ENCODE measurements around the gene C17orf107. TPM values are rescaled to one million over a fixed set of nuclear protein-coding genes. Genes with fewer than 3 reads are reported as not detected.

The C17orf107 gene
- total and polyA plus RNA-seq, 9 of the 15 experiments (the other 6 are each of a cell fraction or from before 2014, with no cell fraction given): 0.05 to 0.29 (median 0.07) TPM; not detected in 4

DNA sequence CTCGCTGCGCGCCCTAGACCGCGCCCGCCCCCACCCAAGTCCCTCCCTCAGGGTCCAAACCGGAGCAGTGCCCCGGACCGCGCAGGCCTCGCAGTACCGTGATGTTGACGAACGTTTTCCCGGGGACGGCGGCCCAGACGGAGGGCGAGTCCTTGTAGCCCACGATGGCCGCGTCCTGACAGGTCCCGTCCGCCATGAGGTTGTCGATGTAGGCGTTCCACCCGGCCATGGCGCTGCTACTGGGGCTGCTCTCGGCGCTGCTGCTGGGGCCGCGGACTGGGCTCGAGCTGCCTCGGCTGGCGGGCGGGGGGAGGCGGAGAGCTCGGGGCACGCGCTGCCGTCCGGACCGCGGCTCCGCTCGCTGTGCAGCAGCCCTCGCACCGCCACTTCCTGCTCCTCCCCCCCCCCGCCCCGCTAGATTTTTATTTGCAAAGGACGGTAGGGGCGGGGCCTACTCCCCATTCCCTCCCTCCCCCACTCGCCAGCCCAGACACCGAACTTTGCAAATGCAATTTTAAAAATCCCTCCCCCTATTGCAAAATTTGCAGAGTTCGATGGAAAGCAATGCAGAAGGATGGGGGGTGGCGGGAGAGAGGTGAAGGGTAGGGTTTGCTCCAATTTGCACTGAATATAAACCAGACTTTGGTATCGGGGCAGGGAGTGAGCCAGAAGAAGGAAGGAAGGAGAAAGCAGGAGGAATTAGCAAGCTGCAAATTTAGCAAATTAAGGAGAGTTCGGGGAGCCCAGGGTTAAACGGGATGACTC lies 49.0 kb downstream of the C17orf107 start, which contains the start of gene PFN1 (continued):
- TF ChIP-seq, protein P1, sequence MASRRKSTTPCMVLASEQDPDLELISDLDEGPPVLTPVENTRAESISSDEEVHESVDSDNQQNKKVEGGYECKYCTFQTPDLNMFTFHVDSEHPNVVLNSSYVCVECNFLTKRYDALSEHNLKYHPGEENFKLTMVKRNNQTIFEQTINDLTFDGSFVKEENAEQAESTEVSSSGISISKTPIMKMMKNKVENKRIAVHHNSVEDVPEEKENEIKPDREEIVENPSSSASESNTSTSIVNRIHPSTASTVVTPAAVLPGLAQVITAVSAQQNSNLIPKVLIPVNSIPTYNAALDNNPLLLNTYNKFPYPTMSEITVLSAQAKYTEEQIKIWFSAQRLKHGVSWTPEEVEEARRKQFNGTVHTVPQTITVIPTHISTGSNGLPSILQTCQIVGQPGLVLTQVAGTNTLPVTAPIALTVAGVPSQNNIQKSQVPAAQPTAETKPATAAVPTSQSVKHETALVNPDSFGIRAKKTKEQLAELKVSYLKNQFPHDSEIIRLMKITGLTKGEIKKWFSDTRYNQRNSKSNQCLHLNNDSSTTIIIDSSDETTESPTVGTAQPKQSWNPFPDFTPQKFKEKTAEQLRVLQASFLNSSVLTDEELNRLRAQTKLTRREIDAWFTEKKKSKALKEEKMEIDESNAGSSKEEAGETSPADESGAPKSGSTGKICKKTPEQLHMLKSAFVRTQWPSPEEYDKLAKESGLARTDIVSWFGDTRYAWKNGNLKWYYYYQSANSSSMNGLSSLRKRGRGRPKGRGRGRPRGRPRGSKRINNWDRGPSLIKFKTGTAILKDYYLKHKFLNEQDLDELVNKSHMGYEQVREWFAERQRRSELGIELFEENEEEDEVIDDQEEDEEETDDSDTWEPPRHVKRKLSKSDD (conservative IDR thresholded peaks at IDR 0.05; ENCODE audit: low read length): no peak
- TF ChIP-seq HMGN3 (IDR thresholded peaks at IDR 0.05; ENCODE audit: borderline replicate concordance, extremely low read depth, insufficient read length, low read depth, low read length) (peak; percentile 25), KDM5B (IDR thresholded peaks at IDR 0.05; ENCODE audit: insufficient replicate concordance, low read depth, low read length) (no peak), SMAD3 (CRISPR knock-in tag; conservative IDR thresholded peaks at IDR 0.05) (no peak), BCOR (IDR thresholded peaks at IDR 0.05) (peak; percentile 16; the same call in 1 of the 2 replicates), HNRNPK (IDR thresholded peaks at IDR 0.05; ENCODE audit: low read depth, low read length, poor library complexity, severe bottlenecking) (peak; percentile 53), CEBPB (tag; IDR thresholded peaks at IDR 0.05) (peak; percentile 94), TAF1 (IDR thresholded peaks at IDR 0.05; ENCODE audit: control insufficient read depth, extremely low read depth, insufficient read depth, low read length, severe bottlenecking) (peak; percentile 84), GTF2E2 (tag; IDR thresholded peaks at IDR 0.05) (peak; percentile 85; the same call in 1 of the 2 replicates), RB1 (IDR thresholded peaks at IDR 0.05; ENCODE audit: low read depth) (peak; percentile 34; the same call in 1 of the 2 replicates), ZNF408 (CRISPR knock-in tag; IDR thresholded peaks at IDR 0.05; ENCODE audit: low read depth) (no peak), YY1 (IDR thresholded peaks at IDR 0.05; ENCODE audit: borderline replicate concordance in 1 of 3, control insufficient read depth in 1 of 3, extremely low read depth in 1 of 3, insufficient read depth in 3 of 3, insufficient read length in 1 of 3, insufficient replicate concordance in 2 of 3, low read depth in 1 of 3, low read length in 2 of 3) (peak in 1 of 3 experiments; percentile 55)
- TF ChIP-seq, protein P2, sequence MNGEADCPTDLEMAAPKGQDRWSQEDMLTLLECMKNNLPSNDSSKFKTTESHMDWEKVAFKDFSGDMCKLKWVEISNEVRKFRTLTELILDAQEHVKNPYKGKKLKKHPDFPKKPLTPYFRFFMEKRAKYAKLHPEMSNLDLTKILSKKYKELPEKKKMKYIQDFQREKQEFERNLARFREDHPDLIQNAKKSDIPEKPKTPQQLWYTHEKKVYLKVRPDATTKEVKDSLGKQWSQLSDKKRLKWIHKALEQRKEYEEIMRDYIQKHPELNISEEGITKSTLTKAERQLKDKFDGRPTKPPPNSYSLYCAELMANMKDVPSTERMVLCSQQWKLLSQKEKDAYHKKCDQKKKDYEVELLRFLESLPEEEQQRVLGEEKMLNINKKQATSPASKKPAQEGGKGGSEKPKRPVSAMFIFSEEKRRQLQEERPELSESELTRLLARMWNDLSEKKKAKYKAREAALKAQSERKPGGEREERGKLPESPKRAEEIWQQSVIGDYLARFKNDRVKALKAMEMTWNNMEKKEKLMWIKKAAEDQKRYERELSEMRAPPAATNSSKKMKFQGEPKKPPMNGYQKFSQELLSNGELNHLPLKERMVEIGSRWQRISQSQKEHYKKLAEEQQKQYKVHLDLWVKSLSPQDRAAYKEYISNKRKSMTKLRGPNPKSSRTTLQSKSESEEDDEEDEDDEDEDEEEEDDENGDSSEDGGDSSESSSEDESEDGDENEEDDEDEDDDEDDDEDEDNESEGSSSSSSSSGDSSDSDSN (IDR thresholded peaks at IDR 0.05; ENCODE audit: borderline replicate concordance in 1 of 2, low read depth in 2 of 2, low read length in 2 of 2): 0 out of 4 replicates have a peak, but pooled peaks of 1 of the 2 experiments have one; percentile 27
- TF ChIP-seq, protein P3, sequence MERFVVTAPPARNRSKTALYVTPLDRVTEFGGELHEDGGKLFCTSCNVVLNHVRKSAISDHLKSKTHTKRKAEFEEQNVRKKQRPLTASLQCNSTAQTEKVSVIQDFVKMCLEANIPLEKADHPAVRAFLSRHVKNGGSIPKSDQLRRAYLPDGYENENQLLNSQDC (CRISPR knock-in tag; IDR thresholded peaks at IDR 0.05): no peak
- TF ChIP-seq, protein P4, sequence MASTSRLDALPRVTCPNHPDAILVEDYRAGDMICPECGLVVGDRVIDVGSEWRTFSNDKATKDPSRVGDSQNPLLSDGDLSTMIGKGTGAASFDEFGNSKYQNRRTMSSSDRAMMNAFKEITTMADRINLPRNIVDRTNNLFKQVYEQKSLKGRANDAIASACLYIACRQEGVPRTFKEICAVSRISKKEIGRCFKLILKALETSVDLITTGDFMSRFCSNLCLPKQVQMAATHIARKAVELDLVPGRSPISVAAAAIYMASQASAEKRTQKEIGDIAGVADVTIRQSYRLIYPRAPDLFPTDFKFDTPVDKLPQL (IDR thresholded peaks at IDR 0.05; ENCODE audit: extremely low read depth, insufficient read length): no peak
